RPMI8226 (cell line): Measurements from ENCODE around the gene SLC2A11.
"Not testable (repeated sequence)": the region's sequence is repeated elsewhere in the genome, so short reads cannot be mapped to it uniquely, and the experiment has no call there.

Experiments used
- DNase-seq: peaks from one replicate; pipeline ENCODE4 v3.0.0-alpha.2; 2015

SLC2A11 gene

GRCh38 chr22:23847991-23848864 is 9.4 kb upstream of the SLC2A11 start:
- DNase-seq = no peak

GRCh38 chr22:23849009-23850006 is 8.4 kb upstream of the SLC2A11 start:
- peak; percentile 83 for DNase-seq

GRCh38 chr22:23850136-23850611 is 7.5 kb upstream of the SLC2A11 start:
- DNase-seq = no peak

- DNase-seq = peak; percentile 70
These were observed 712 bp upstream of the SLC2A11 start for GRCh38 chr22:23856721-23857605.

GRCh38 chr22:23858484-23858815 is 775 bp downstream of the SLC2A11 start:
- DNase-seq = no peak

GRCh38 chr22:23859201-23859600 is 1.5 kb downstream of the SLC2A11 start:
- no peak for DNase-seq

GRCh38 chr22:23860187-23860586 is 2.5 kb downstream of the SLC2A11 start:
- not testable (repeated sequence) for DNase-seq

GRCh38 chr22:23862103-23862502 is 4.4 kb downstream of the SLC2A11 start:
- peak; percentile 67 for DNase-seq

- not testable (repeated sequence) for DNase-seq
These were observed 7.0 kb downstream of the SLC2A11 start for GRCh38 chr22:23864499-23865154.

- no peak for DNase-seq
These were observed 10.9 kb downstream of the SLC2A11 start for GRCh38 chr22:23868580-23868979.

GRCh38 chr22:23874871-23875270 is 17.2 kb downstream of the SLC2A11 start:
- DNase-seq = no peak

GRCh38 chr22:23875801-23876200 is 18.1 kb downstream of the SLC2A11 start:
- no peak for DNase-seq

GRCh38 chr22:23877566-23877965 is 19.9 kb downstream of the SLC2A11 start:
- DNase-seq = no peak

GRCh38 chr22:23878219-23878618 is 20.5 kb downstream of the SLC2A11 start:
- no peak for DNase-seq

- no peak for DNase-seq
These were observed 24.7 kb downstream of the SLC2A11 start for GRCh38 chr22:23882370-23882769.

- no peak for DNase-seq
These were observed 26.0 kb downstream of the SLC2A11 start for GRCh38 chr22:23883658-23884057.

GRCh38 chr22:23884140-23884539 is 26.5 kb downstream of the SLC2A11 start:
- no peak for DNase-seq

- no peak for DNase-seq
These were observed 31.1 kb downstream of the SLC2A11 start for GRCh38 chr22:23888615-23889401.

GRCh38 chr22:23889620-23890019 is 31.9 kb downstream of the SLC2A11 start:
- DNase-seq = no peak

GRCh38 chr22:23891726-23892125 is 34.1 kb downstream of the SLC2A11 start:
- DNase-seq = no peak

- no peak for DNase-seq
These were observed 34.5 kb downstream of the SLC2A11 start for GRCh38 chr22:23892130-23892529.
